Stomach (tissue), 4 donors: ENCODE data around the gene DPP6.

ENCODE experiments used
- CTCF ChIP-seq, 7 experiments: fragments of 450-650 bp in 4 of 7; fragments of 200-600 bp in 3 of 7; sonication (generic) in 3 of 7; IDR thresholded peaks; one replicate each; pipeline ENCODE4 v1.5.1; 2016 to 2019; ENCODE audit warnings: antibody characterized with exemption in 7 of 7, control low read depth in 2 of 7, mild to moderate bottlenecking in 1 of 7
- EP300 ChIP-seq: sonication (generic); formaldehyde crosslinking; IDR thresholded peaks from one replicate; pipeline ENCODE4 v1.6.1; 2017; ENCODE audit warnings: antibody characterized with exemption
- POLR2A ChIP-seq, 4 donors: fragments of 450-650 bp; IDR thresholded peaks; one replicate each; pipeline ENCODE4 v1.6.1; 2016; ENCODE audit warnings: antibody characterized with exemption in 4 of 4, control low read depth in 2 of 4, mild to moderate bottlenecking in 1 of 4, moderate library complexity in 1 of 4
- POLR2AphosphoS5 ChIP-seq, 3 donors: sonication (generic); formaldehyde crosslinking; IDR thresholded peaks; one replicate each; pipeline ENCODE4 v1.6.1; 2016; ENCODE audit warnings: antibody characterized with exemption in 3 of 3

- TF ChIP-seq EP300: no peak
- TF ChIP-seq CTCF (IDR thresholded peaks at IDR 0.05): no peak
- TF ChIP-seq POLR2A (IDR thresholded peaks at IDR 0.05): no peak
- no peak for TF ChIP-seq POLR2AphosphoS5 (IDR thresholded peaks at IDR 0.05)
Observed at GRCh38 chr7:154482863-154483262, 430.7 kb downstream of the DPP6 start.
